Endothelial cell of umbilical vein (primary cell): ENCODE measurements around the gene VTI1A. TPM values are rescaled to one million over a fixed set of nuclear protein-coding genes. Genes with fewer than 3 reads are reported as not detected.

ENCODE experiments used
- BruUV-seq: library from RNA; stranded (reverse); fragments of 400-500 nt; replicated peaks from 2 replicates; lab custom pipeline; 2021; lab: Mats Ljungman, UMichigan
- CTCF ChIA-PET: fragments of 300-600, 350-600 bp; sonication (Branson Sonifier 250); formaldehyde crosslinking; loops from one replicate; lab custom pipeline; 2021; ENCODE audit warnings: antibody characterized with exemption, inconsistent platforms; lab: Charles Lee
- POLR2A ChIA-PET: fragments of 300-600, 350-600 bp; sonication (Branson Sonifier 250); formaldehyde crosslinking; loops from one replicate; lab custom pipeline; 2021; ENCODE audit warnings: antibody characterized with exemption, inconsistent platforms; lab: Charles Lee
- DNase-seq: peaks from one replicate; pipeline ENCODE4 v3.0.0-alpha.2; 2011; ENCODE audit warnings: low read depth, low spot score
- FAIRE-seq: peaks from 2 replicates; lab custom pipeline; 2011; peaks lifted over from hg19 to GRCh38; lab: Jason Lieb, UNC
- H2AFZ ChIP-seq: 2 replicates; pipeline ENCODE4 v1.6.0; 2012; ENCODE audit warnings: low read depth, low read length, control low read depth, inconsistent platforms
- H3K27ac ChIP-seq: 2 replicates; pipeline ENCODE4 v1.5.1; 2011; ENCODE audit warnings: low read depth, mild to moderate bottlenecking, control low read depth, low read length, moderate library complexity; ENCODE audit not compliant: insufficient read depth
- H3K27me3 ChIP-seq, 2 experiments: 2 replicates each; pipeline versions ENCODE4 v1.6.0 to v1.6.1; 2011; ENCODE audit warnings: low read length in 2 of 2, mixed read lengths in 1 of 2; ENCODE audit not compliant: control insufficient read depth in 2 of 2, insufficient read depth in 2 of 2
- H3K36me3 ChIP-seq, 2 experiments: 2 replicates in 1 of 2; 3 replicates in 1 of 2; pipeline ENCODE4 v1.5.1; 2011; ENCODE audit warnings: low read length in 2 of 2, mild to moderate bottlenecking in 1 of 2, moderate library complexity in 1 of 2; ENCODE audit not compliant: control insufficient read depth in 2 of 2, insufficient read depth in 2 of 2; ENCODE audit errors: extremely low read depth in 1 of 2
- H3K4me1 ChIP-seq: 3 replicates; pipeline ENCODE4 v1.5.1; 2011; ENCODE audit warnings: mild to moderate bottlenecking, low read length; ENCODE audit not compliant: control insufficient read depth, insufficient read depth; ENCODE audit errors: extremely low read depth
- H3K4me2 ChIP-seq: 2 replicates; pipeline ENCODE4 v1.6.1; 2011; ENCODE audit warnings: low read length, control low read depth, mixed read lengths; ENCODE audit not compliant: insufficient read depth
- H3K4me3 ChIP-seq, 3 experiments: fragments of 200-600 bp in 1 of 3; sonication (generic), shearing (Covaris generic) in 1 of 3; replicated peaks in 1 of 3; 2 replicates each; pipeline ENCODE4 v1.5.1; 2011 to 2016; ENCODE audit warnings: control low read depth in 3 of 3, low read length in 3 of 3, mild to moderate bottlenecking in 2 of 3, inconsistent platforms in 1 of 3, low read depth in 1 of 3, moderate library complexity in 1 of 3; ENCODE audit not compliant: insufficient read depth in 1 of 3
- H3K79me2 ChIP-seq: 2 replicates; pipeline ENCODE4 v1.6.0; 2012; ENCODE audit warnings: low read length, inconsistent platforms; ENCODE audit not compliant: control insufficient read depth, insufficient read depth
- H3K9ac ChIP-seq: replicated peaks from 2 replicates; pipeline ENCODE3; 2011; ENCODE audit warnings: low read length, control low read depth; ENCODE audit not compliant: insufficient read depth; ENCODE audit errors: extremely low read depth
- H3K9me1 ChIP-seq: replicated peaks from 3 replicates; pipeline ENCODE4 v1.6.0; 2011; ENCODE audit warnings: mild to moderate bottlenecking, low read length; ENCODE audit not compliant: control insufficient read depth, insufficient read depth; ENCODE audit errors: extremely low read depth
- H3K9me3 ChIP-seq: replicated peaks from 2 replicates; pipeline ENCODE4 v1.5.1; 2012; ENCODE audit warnings: low read length, inconsistent platforms; ENCODE audit not compliant: control insufficient read depth, insufficient read depth
- H4K20me1 ChIP-seq: replicated peaks from 2 replicates; pipeline ENCODE3; 2011; ENCODE audit warnings: mild to moderate bottlenecking, low read length; ENCODE audit not compliant: control insufficient read depth, insufficient read depth; ENCODE audit errors: extremely low read depth
- EZH2 ChIP-seq: IDR thresholded peaks from 2 replicates; pipeline ENCODE4 v1.6.1; 2012; ENCODE audit warnings: borderline replicate concordance, low read depth, mild to moderate bottlenecking, moderate library complexity, low read length, inconsistent platforms; ENCODE audit not compliant: severe bottlenecking
- FOS ChIP-seq: IDR thresholded peaks from 2 replicates; pipeline ENCODE4 v1.6.1; 2011; ENCODE audit warnings: mild to moderate bottlenecking, low read length, moderate library complexity, borderline replicate concordance; ENCODE audit not compliant: insufficient read depth
- GATA2 ChIP-seq: IDR thresholded peaks from 2 replicates; pipeline ENCODE4 v1.7.0; 2011; ENCODE audit warnings: low read depth, mild to moderate bottlenecking, moderate library complexity, mixed read lengths, low read length; ENCODE audit not compliant: insufficient read length, insufficient read depth
- JUN ChIP-seq: IDR thresholded peaks from 2 replicates; pipeline ENCODE4 v1.6.1; 2011; ENCODE audit warnings: borderline replicate concordance, low read depth; ENCODE audit not compliant: insufficient read length, insufficient read depth
- MAX ChIP-seq: IDR thresholded peaks from 2 replicates; pipeline ENCODE4 v1.6.1; 2011; ENCODE audit not compliant: insufficient read depth, insufficient read length
- MYC ChIP-seq: IDR thresholded peaks from one replicate; pipeline ENCODE4 v1.6.1; 2011; ENCODE audit warnings: mild to moderate bottlenecking, low read depth, low read length
- POLR2A ChIP-seq: IDR thresholded peaks from 2 replicates; pipeline ENCODE4 v1.6.1; 2012; ENCODE audit warnings: low read depth, mild to moderate bottlenecking, control low read depth, low read length
- POLR2AphosphoS5 ChIP-seq: IDR thresholded peaks from 2 replicates; pipeline ENCODE4 v1.6.1; 2012; ENCODE audit warnings: low read depth, mild to moderate bottlenecking, control low read depth, low read length, moderate library complexity; ENCODE audit not compliant: insufficient read depth
- dilution Hi-C: fragments of 300-500 bp; cut with MboI; formaldehyde crosslinking; loops from one replicate; pipeline ENCODE4 v1.15.0; 2019; ENCODE audit warnings: low sequenced_read_pairs; ENCODE audit not compliant: extremely low pct_ligation_motif_present
- intact Hi-C: fragments of 100-400 bp; cut with micrococcal nuclease; formaldehyde crosslinking; loops from one replicate; pipeline ENCODE4 v1.10.0; 2022
- polyA plus RNA-seq, 4 experiments: library from polyadenylated mRNA; depleted of rRNA in 3 of 4; stranded (reverse) in 3 of 4; unstranded in 1 of 4; fragments of >200 nt; gene quantifications; 2 replicates each; pipeline versions ENCODE4 v1.2.1 to v1.2.3, GENCODE V29; 2011 to 2012; ENCODE audit warnings: missing spikeins in 1 of 4
- total RNA-seq: library from RNA; stranded (reverse); gene quantifications from 2 replicates; pipeline ENCODE4 v1.2.3, GENCODE V29; 2021
- TF ChIP-seq, protein P1 (sequence below), 2 donors: IDR thresholded peaks; 1 replicate in 1 of 2; 2 replicates in 1 of 2; pipeline ENCODE4 v1.5.1; 2011; ENCODE audit warnings: low read length in 2 of 2, mild to moderate bottlenecking in 2 of 2, moderate library complexity in 2 of 2, control low read depth in 1 of 2, inconsistent platforms in 1 of 2, low read depth in 1 of 2; ENCODE audit not compliant: insufficient read depth in 1 of 2; ENCODE audit errors: extremely low read depth in 1 of 2

VTI1A gene
- total and polyA plus RNA-seq, 2 donors (not counting 3 experiments of a cell fraction or from before 2014, with no cell fraction given): 10.8 to 35.6 TPM

DNA sequence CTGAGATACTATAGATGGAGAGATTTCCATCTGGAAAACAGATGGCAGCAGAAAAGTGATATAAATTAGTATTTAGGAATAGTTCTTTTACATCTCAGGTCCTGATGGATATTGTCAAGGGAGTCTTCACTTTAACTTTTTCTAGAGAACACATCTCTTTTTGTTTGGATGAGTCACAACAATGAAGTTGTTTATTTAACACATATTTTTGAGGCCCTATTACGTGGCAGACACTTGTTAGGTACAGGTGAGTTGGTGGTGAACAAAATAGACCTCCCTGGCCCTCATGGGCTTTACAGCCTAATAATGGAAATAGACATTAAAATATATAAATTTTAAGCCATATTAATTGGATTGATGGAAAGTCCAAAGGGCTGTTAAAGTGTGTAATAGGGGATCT lies 168.3 kb downstream of the VTI1A start:
- dilution Hi-C loops (no loop called here), intact Hi-C loops (no loop called here)
- Histone ChIP-seq H3K9me1 (no peaks in the 10 kb centered on the region), H3K27me3 (no peaks in the 10 kb centered on the region), H3K36me3 (no peaks in the 10 kb centered on the region), H3K4me3 (no peak overlapping the region), H3K9ac (no peak overlapping the region), H2AFZ (no peak overlapping the region), H3K27ac (no peak overlapping the region), H4K20me1 (no peaks in the 10 kb centered on the region), H3K4me1 (no peaks in the 10 kb centered on the region), H3K4me2 (no peak overlapping the region), H3K79me2 (no peaks in the 10 kb centered on the region), H3K9me3 (no peaks in the 10 kb centered on the region)
- ChIA-PET CTCF (interaction anchor here (1.0 kb wide), 1 partner anchor 13 kb away, joined by 3 read pairs; no protein-coding TSS in a partner anchor), POLR2A (no interaction called here)
- no TSS peak for BruUV-seq
- FAIRE-seq (no peak), DNase-seq (no peak)
- TF ChIP-seq, protein P1, sequence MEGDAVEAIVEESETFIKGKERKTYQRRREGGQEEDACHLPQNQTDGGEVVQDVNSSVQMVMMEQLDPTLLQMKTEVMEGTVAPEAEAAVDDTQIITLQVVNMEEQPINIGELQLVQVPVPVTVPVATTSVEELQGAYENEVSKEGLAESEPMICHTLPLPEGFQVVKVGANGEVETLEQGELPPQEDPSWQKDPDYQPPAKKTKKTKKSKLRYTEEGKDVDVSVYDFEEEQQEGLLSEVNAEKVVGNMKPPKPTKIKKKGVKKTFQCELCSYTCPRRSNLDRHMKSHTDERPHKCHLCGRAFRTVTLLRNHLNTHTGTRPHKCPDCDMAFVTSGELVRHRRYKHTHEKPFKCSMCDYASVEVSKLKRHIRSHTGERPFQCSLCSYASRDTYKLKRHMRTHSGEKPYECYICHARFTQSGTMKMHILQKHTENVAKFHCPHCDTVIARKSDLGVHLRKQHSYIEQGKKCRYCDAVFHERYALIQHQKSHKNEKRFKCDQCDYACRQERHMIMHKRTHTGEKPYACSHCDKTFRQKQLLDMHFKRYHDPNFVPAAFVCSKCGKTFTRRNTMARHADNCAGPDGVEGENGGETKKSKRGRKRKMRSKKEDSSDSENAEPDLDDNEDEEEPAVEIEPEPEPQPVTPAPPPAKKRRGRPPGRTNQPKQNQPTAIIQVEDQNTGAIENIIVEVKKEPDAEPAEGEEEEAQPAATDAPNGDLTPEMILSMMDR (IDR thresholded peaks at IDR 0.05; ENCODE audit: extremely low read depth in 1 of 2, insufficient read depth in 1 of 2, low read depth in 1 of 2, low read length in 2 of 2): no peak
- TF ChIP-seq POLR2A: no peak
- no peak for TF ChIP-seq MAX
- TF ChIP-seq EZH2: no peak
- no peak for TF ChIP-seq GATA2
- TF ChIP-seq MYC: no peak
- no peak for TF ChIP-seq JUN
- TF ChIP-seq POLR2AphosphoS5: no peak
- no peak for TF ChIP-seq FOS
